ENCODE results near the gene TBX4. TPM values are rescaled to one million over a fixed set of nuclear protein-coding genes. Genes with fewer than 3 reads are reported as not detected.

The TBX4 gene
- total and polyA plus RNA-seq, 9 of the 15 experiments (the other 6 are each of a cell fraction or from before 2014, with no cell fraction given): not detected

DNA sequence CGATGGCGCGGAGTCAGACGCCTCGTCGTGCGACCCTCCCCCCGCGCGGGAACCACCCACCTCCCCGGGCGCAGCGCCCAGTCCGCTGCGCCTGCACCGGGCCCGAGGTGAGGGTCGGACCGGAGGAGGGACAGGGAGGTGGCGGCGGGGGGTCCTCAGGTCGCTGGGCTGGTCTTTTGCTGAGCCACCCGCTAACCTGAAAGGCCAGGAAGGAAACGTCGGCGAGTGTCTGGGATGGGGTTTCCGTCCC is 47.6 kb upstream of the TBX4 start:
- ATAC-seq: no peak
- H4K20me1 ChIP-seq (replicated peaks; ENCODE audit: control insufficient read depth, insufficient read depth, low read length): no peaks in the 10 kb centered on the region
- H3K27ac ChIP-seq (ENCODE audit: extremely low read depth, low read depth, low read length): no peak overlapping the region
- no peak overlapping the region for H3K4me3 ChIP-seq
- no peak overlapping the region for H3K4me2 ChIP-seq (ENCODE audit: insufficient read depth, low read length)
- peaks cover 17 to 70% of the 10 kb centered on the region in 2 experiments; a peak in 3 of 5 replicates for H3K27me3 ChIP-seq (ENCODE audit: control insufficient read depth in 2 of 2, insufficient read depth in 2 of 2, low read length in 2 of 2)
- DNase-seq (ENCODE audit: extremely low read depth in 1 of 4, low spot score in 3 of 4): no peak
- no peaks in the 10 kb centered on the region for H3K79me2 ChIP-seq (ENCODE audit: control insufficient read depth, insufficient read depth, low read length)
- FAIRE-seq: no peak
- in situ Hi-C loops (cut with MboI) (no loop called here), intact Hi-C loops (cut with micrococcal nuclease) (no loop called here)
- no peak overlapping the region for H2AFZ ChIP-seq (ENCODE audit: low read depth, low read length)
- H3K36me3 ChIP-seq (ENCODE audit: control insufficient read depth, insufficient read depth, low read length): no peaks in the 10 kb centered on the region
- BruUV-seq (replicated peaks): no TSS peak
- TF ChIP-seq ZNF668 (CRISPR knock-in tag; IDR thresholded peaks at IDR 0.05) (no peak), NR4A1 (CRISPR knock-in tag; IDR thresholded peaks at IDR 0.05) (no peak), NR4A1 (tag; IDR thresholded peaks at IDR 0.05) (no peak), ZNF436 (CRISPR knock-in tag; IDR thresholded peaks at IDR 0.05) (no peak), ZNF263 (CRISPR knock-in tag; IDR thresholded peaks at IDR 0.05; ENCODE audit: borderline replicate concordance) (no peak), ZNF143 (CRISPR knock-in tag; IDR thresholded peaks at IDR 0.05) (no peak), IFI16 (CRISPR knock-in tag; IDR thresholded peaks at IDR 0.05) (no peak), NFE2 (IDR thresholded peaks at IDR 0.05; ENCODE audit: low read depth) (no peak), ZNF282 (CRISPR knock-in tag; IDR thresholded peaks at IDR 0.05) (no peak), ZNF830 (CRISPR knock-in tag; IDR thresholded peaks at IDR 0.05) (no peak), ZNF274 (IDR thresholded peaks at IDR 0.05; ENCODE audit: borderline replicate concordance, low read depth, low read length) (no peak), ZNF311 (CRISPR knock-in tag; IDR thresholded peaks at IDR 0.05) (no peak), MCM5 (IDR thresholded peaks at IDR 0.05; ENCODE audit: low read depth) (no peak), ZBTB7A (IDR thresholded peaks at IDR 0.05; ENCODE audit: borderline replicate concordance, control insufficient read depth, low read depth, low read length) (no peak), PHB2 (IDR thresholded peaks at IDR 0.05; ENCODE audit: low read depth) (no peak), RUNX1 (IDR thresholded peaks at IDR 0.05; ENCODE audit: low read depth) (no peak)
- TF ChIP-seq, protein P1, sequence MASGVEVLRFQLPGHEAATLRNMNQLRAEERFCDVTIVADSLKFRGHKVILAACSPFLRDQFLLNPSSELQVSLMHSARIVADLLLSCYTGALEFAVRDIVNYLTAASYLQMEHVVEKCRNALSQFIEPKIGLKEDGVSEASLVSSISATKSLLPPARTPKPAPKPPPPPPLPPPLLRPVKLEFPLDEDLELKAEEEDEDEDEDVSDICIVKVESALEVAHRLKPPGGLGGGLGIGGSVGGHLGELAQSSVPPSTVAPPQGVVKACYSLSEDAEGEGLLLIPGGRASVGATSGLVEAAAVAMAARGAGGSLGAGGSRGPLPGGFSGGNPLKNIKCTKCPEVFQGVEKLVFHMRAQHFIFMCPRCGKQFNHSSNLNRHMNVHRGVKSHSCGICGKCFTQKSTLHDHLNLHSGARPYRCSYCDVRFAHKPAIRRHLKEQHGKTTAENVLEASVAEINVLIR (CRISPR knock-in tag; IDR thresholded peaks at IDR 0.05): no peak
- TF ChIP-seq, protein P2, sequence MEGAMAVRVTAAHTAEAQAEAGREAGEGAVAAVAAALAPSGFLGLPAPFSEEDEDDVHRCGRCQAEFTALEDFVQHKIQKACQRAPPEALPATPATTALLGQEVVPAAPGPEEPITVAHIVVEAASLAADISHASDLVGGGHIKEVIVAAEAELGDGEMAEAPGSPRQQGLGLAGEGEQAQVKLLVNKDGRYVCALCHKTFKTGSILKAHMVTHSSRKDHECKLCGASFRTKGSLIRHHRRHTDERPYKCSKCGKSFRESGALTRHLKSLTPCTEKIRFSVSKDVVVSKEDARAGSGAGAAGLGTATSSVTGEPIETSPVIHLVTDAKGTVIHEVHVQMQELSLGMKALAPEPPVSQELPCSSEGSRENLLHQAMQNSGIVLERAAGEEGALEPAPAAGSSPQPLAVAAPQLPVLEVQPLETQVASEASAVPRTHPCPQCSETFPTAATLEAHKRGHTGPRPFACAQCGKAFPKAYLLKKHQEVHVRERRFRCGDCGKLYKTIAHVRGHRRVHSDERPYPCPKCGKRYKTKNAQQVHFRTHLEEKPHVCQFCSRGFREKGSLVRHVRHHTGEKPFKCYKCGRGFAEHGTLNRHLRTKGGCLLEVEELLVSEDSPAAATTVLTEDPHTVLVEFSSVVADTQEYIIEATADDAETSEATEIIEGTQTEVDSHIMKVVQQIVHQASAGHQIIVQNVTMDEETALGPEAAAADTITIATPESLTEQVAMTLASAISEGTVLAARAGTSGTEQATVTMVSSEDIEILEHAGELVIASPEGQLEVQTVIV (CRISPR knock-in tag; IDR thresholded peaks at IDR 0.05; ENCODE audit: borderline replicate concordance): no peak
- TF ChIP-seq, protein P3, sequence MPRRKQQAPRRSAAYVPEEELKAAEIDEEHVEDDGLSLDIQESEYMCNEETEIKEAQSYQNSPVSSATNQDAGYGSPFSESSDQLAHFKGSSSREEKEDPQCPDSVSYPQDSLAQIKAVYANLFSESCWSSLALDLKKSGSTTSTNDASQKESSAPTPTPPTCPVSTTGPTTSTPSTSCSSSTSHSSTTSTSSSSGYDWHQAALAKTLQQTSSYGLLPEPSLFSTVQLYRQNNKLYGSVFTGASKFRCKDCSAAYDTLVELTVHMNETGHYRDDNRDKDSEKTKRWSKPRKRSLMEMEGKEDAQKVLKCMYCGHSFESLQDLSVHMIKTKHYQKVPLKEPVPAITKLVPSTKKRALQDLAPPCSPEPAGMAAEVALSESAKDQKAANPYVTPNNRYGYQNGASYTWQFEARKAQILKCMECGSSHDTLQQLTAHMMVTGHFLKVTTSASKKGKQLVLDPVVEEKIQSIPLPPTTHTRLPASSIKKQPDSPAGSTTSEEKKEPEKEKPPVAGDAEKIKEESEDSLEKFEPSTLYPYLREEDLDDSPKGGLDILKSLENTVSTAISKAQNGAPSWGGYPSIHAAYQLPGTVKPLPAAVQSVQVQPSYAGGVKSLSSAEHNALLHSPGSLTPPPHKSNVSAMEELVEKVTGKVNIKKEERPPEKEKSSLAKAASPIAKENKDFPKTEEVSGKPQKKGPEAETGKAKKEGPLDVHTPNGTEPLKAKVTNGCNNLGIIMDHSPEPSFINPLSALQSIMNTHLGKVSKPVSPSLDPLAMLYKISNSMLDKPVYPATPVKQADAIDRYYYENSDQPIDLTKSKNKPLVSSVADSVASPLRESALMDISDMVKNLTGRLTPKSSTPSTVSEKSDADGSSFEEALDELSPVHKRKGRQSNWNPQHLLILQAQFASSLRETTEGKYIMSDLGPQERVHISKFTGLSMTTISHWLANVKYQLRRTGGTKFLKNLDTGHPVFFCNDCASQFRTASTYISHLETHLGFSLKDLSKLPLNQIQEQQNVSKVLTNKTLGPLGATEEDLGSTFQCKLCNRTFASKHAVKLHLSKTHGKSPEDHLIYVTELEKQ (CRISPR knock-in tag; IDR thresholded peaks at IDR 0.05): no peak
- H3K9me3 ChIP-seq (replicated peaks; ENCODE audit: control insufficient read depth, insufficient read depth, low read depth, low read length): no peaks in the 10 kb centered on the region
- CTCF ChIA-PET (ENCODE audit: low intra/inter-chr PET ratio): no interaction called here
- WGBS (ENCODE audit: insufficient coverage, low coverage, missing lambda C conversion rate): no CpG with 5 or more reads among the region's 27 CpGs
- POLR2A ChIA-PET: no interaction called here
- H3K9me1 ChIP-seq (ENCODE audit: control insufficient read depth, insufficient read depth, low read length): no peaks in the 10 kb centered on the region
- peaks cover 0 to 20% of the 10 kb centered on the region in 2 experiments; a peak in 2 of 5 replicates for H3K4me1 ChIP-seq (replicated peaks in 1 of 2; ENCODE audit: control insufficient read depth in 2 of 2, insufficient read depth in 2 of 2, low read length in 2 of 2)
- no peak overlapping the region for H3K9ac ChIP-seq (ENCODE audit: insufficient read depth in 1 of 2, low read depth in 2 of 2, low read length in 2 of 2)

Data from K562 (cell line).